IMR-90 (cell line): ENCODE measurements around the gene HUS1B.
A peak's percentile ranks its signal among the peaks of the same experiment; 100 is the strongest.

ENCODE experiments used
- BHLHE40 ChIP-seq: fragments of 150-350 bp; IDR thresholded peaks from 2 replicates; pipeline ENCODE4 v1.6.1; 2016; ENCODE audit warnings: mild to moderate bottlenecking, low read depth, low read length
- CEBPB ChIP-seq: IDR thresholded peaks from 2 replicates; pipeline ENCODE4 v1.6.1; 2012; ENCODE audit warnings: low read depth, low read length, improper control_type of control experiment
- CTCF ChIP-seq: conservative IDR thresholded peaks from 2 replicates; pipeline ENCODE4 v1.5.1; 2012; ENCODE audit warnings: mild to moderate bottlenecking, low read depth, low read length, improper control_type of control experiment
- FOS ChIP-seq: fragments of 150-350 bp; IDR thresholded peaks from 2 replicates; pipeline ENCODE4 v1.6.1; 2016; ENCODE audit warnings: low read depth, low read length
- MAFK ChIP-seq: IDR thresholded peaks from 2 replicates; pipeline ENCODE4 v1.6.1; 2012; ENCODE audit warnings: low read depth, low read length, improper control_type of control experiment
- MAZ ChIP-seq: IDR thresholded peaks from 2 replicates; pipeline ENCODE4 v1.6.1; 2012; ENCODE audit warnings: low read depth, mild to moderate bottlenecking, low read length, improper control_type of control experiment, moderate library complexity, borderline replicate concordance
- POLR2A ChIP-seq: IDR thresholded peaks from 2 replicates; pipeline ENCODE4 v1.6.1; 2012; ENCODE audit warnings: mild to moderate bottlenecking, low read depth, low read length
- RAD21 ChIP-seq: IDR thresholded peaks from 2 replicates; pipeline ENCODE4 v1.6.1; 2012; ENCODE audit warnings: low read length, improper control_type of control experiment
- RCOR1 ChIP-seq: IDR thresholded peaks from 2 replicates; pipeline ENCODE4 v1.6.1; 2012; ENCODE audit warnings: mild to moderate bottlenecking, low read length, improper control_type of control experiment; ENCODE audit not compliant: insufficient replicate concordance
- RFX5 ChIP-seq: IDR thresholded peaks from 2 replicates; pipeline ENCODE4 v1.8.0; 2012; ENCODE audit warnings: low read depth, mild to moderate bottlenecking, low read length, moderate library complexity
- TF ChIP-seq, protein P1 (sequence below): fragments of 150-350 bp; IDR thresholded peaks from 2 replicates; pipeline ENCODE4 v1.6.1; 2017; ENCODE audit warnings: mild to moderate bottlenecking, antibody characterized with exemption, low read length, low read depth
- TF ChIP-seq, protein P2 (sequence below): fragments of 150-350 bp; IDR thresholded peaks from 2 replicates; pipeline ENCODE4 v1.6.1; 2016; ENCODE audit warnings: low read depth, mild to moderate bottlenecking, low read length, moderate library complexity, borderline replicate concordance

GRCh38 chr6:683742-684440 is 27.0 kb upstream of the HUS1B start:
- TF ChIP-seq POLR2A (no peak; the same call in 1 of the 2 replicates), RCOR1 (no peak), CTCF (no peak), RFX5 (no peak), CEBPB (no peak), FOS (no peak), BHLHE40 (0 out of 2 replicates have a peak, but pooled peaks have one; percentile 5), MAZ (peak; percentile 16; the same call in 1 of the 2 replicates), RAD21 (no peak), MAFK (no peak)
- TF ChIP-seq, protein P1, sequence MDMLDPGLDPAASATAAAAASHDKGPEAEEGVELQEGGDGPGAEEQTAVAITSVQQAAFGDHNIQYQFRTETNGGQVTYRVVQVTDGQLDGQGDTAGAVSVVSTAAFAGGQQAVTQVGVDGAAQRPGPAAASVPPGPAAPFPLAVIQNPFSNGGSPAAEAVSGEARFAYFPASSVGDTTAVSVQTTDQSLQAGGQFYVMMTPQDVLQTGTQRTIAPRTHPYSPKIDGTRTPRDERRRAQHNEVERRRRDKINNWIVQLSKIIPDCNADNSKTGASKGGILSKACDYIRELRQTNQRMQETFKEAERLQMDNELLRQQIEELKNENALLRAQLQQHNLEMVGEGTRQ, result no peak
- TF ChIP-seq, protein P2, sequence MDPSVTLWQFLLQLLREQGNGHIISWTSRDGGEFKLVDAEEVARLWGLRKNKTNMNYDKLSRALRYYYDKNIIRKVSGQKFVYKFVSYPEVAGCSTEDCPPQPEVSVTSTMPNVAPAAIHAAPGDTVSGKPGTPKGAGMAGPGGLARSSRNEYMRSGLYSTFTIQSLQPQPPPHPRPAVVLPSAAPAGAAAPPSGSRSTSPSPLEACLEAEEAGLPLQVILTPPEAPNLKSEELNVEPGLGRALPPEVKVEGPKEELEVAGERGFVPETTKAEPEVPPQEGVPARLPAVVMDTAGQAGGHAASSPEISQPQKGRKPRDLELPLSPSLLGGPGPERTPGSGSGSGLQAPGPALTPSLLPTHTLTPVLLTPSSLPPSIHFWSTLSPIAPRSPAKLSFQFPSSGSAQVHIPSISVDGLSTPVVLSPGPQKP, result no peak
